K562 (cell line): ENCODE measurements around the gene MRPS15. TPM values are rescaled to one million over a fixed set of nuclear protein-coding genes. Genes with fewer than 3 reads are reported as not detected.

ENCODE experiments used
- ATAC-seq: fragments of 200-7000 bp; cut with Tn5 transposase; 3 replicates; pipeline ENCODE4 v1.9.1; 2020; ENCODE audit warnings: moderate library complexity
- BruUV-seq: library from RNA; stranded (reverse); fragments of 400-500 nt; replicated peaks from 2 replicates; lab custom pipeline; 2021; lab: Mats Ljungman, UMichigan
- CTCF ChIA-PET: fragments of 300-600 bp; formaldehyde crosslinking; extraction: SDS; loops from one replicate; lab custom pipeline; 2021; ENCODE audit warnings: low intra/inter-chr PET ratio; lab: Yijun Ruan, JAX
- POLR2A ChIA-PET: fragments of 300-600, 350-650 bp; sonication (Branson Sonifier 250); formaldehyde crosslinking; extraction: SDS; loops from one replicate; lab custom pipeline; 2021; ENCODE audit warnings: antibody characterized with exemption, inconsistent platforms; lab: Yijun Ruan, JAX
- DNase-seq, 4 experiments: peaks; one replicate each; pipeline versions ENCODE4 v3.0.0 to v3.0.0-alpha.2; 2011 to 2018; ENCODE audit warnings: low spot score in 3 of 4, mixed read lengths in 3 of 4; ENCODE audit errors: extremely low read depth in 1 of 4
- FAIRE-seq: peaks from 2 replicates; lab custom pipeline; 2011; peaks lifted over from hg19 to GRCh38; lab: Jason Lieb, UNC
- H2AFZ ChIP-seq: 2 replicates; pipeline ENCODE4 v1.6.0; 2011; ENCODE audit warnings: low read depth, low read length, control low read depth, inconsistent platforms
- H3K27ac ChIP-seq: fragments of 200-600 bp; 3 replicates; pipeline ENCODE4 v1.8.0; 2011; ENCODE audit warnings: low read depth, mild to moderate bottlenecking, control low read depth, inconsistent platforms, low read length, moderate library complexity, mixed read lengths; ENCODE audit errors: extremely low read depth
- H3K27me3 ChIP-seq, 2 experiments: fragments of 300-600 bp in 1 of 2; 2 replicates in 1 of 2; 3 replicates in 1 of 2; pipeline versions ENCODE4 v1.6.0 to v1.8.0; 2011; ENCODE audit warnings: inconsistent platforms in 2 of 2, low read length in 2 of 2, mild to moderate bottlenecking in 1 of 2, mixed read lengths in 1 of 2, moderate library complexity in 1 of 2; ENCODE audit not compliant: control insufficient read depth in 2 of 2, insufficient read depth in 2 of 2
- H3K36me3 ChIP-seq: fragments of 300-600 bp; 3 replicates; pipeline ENCODE4 v1.8.0; 2011; ENCODE audit warnings: mild to moderate bottlenecking, low read length, inconsistent platforms; ENCODE audit not compliant: control insufficient read depth, insufficient read depth
- H3K4me1 ChIP-seq, 2 experiments: fragments of 200-600 bp in 1 of 2; replicated peaks in 1 of 2; 2 replicates in 1 of 2; 3 replicates in 1 of 2; pipeline versions ENCODE4 v1.5.1 to v1.8.0; 2011; ENCODE audit warnings: inconsistent platforms in 2 of 2, low read length in 2 of 2, mild to moderate bottlenecking in 1 of 2, mixed read lengths in 1 of 2, moderate library complexity in 1 of 2; ENCODE audit not compliant: control insufficient read depth in 2 of 2, insufficient read depth in 2 of 2
- H3K4me2 ChIP-seq: 2 replicates; pipeline ENCODE4 v1.6.1; 2011; ENCODE audit warnings: low read length, control low read depth, inconsistent platforms, mixed read lengths; ENCODE audit not compliant: insufficient read depth
- H3K4me3 ChIP-seq: fragments of 200-600 bp; sonication (generic), shearing (Covaris generic); 2 replicates; pipeline ENCODE4 v1.5.1; 2016; ENCODE audit warnings: control low read depth, inconsistent platforms
- H3K79me2 ChIP-seq: fragments of 200-600 bp; 3 replicates; pipeline ENCODE4 v1.8.0; 2011; ENCODE audit warnings: low read length, inconsistent platforms; ENCODE audit not compliant: control insufficient read depth, insufficient read depth
- H3K9ac ChIP-seq, 2 experiments: 2 replicates each; pipeline versions ENCODE4 v1.6.0 to v1.6.1; 2011; ENCODE audit warnings: low read depth in 2 of 2, low read length in 2 of 2, control low read depth in 1 of 2, inconsistent platforms in 1 of 2, mild to moderate bottlenecking in 1 of 2, mixed read lengths in 1 of 2; ENCODE audit not compliant: insufficient read depth in 1 of 2
- H3K9me1 ChIP-seq: one replicate; pipeline ENCODE4 v1.6.0; 2011; ENCODE audit warnings: inconsistent platforms, mild to moderate bottlenecking, low read length, moderate library complexity; ENCODE audit not compliant: control insufficient read depth, insufficient read depth
- H3K9me3 ChIP-seq: replicated peaks from 2 replicates; pipeline ENCODE4 v1.5.1; 2011; ENCODE audit warnings: low read depth, low read length, inconsistent platforms; ENCODE audit not compliant: control insufficient read depth, insufficient read depth
- H4K20me1 ChIP-seq: replicated peaks from 2 replicates; pipeline ENCODE4 v1.6.1; 2011; ENCODE audit warnings: low read length, inconsistent platforms, mixed read lengths; ENCODE audit not compliant: control insufficient read depth, insufficient read depth
- DPF2 ChIP-seq: fragments of 450-650 bp; IDR thresholded peaks from 2 replicates; pipeline ENCODE4 v1.6.1; 2016
- MEIS2 ChIP-seq: fragments of 450-650 bp; IDR thresholded peaks from 2 replicates; pipeline ENCODE4 v1.6.1; 2014; ENCODE audit warnings: mild to moderate bottlenecking; ENCODE audit not compliant: partially characterized antibody
- RNF2 ChIP-seq: sonication (generic); IDR thresholded peaks from 2 replicates; pipeline ENCODE4 v1.6.1; 2016
- VEZF1 ChIP-seq: fragments of 200-800 bp; sonication (Bioruptor generic); IDR thresholded peaks from 2 replicates; pipeline ENCODE4 v1.6.1; 2017; ENCODE audit warnings: missing genetic modification characterization, missing compliant biosample characterization
- WGBS: fragments of 100-300 bp; shearing (Covaris generic); methylation state at CpG from one replicate; pipeline ENCODE4 v1.1.6; 2016; ENCODE audit warnings: low coverage, mixed read lengths; ENCODE audit not compliant: insufficient coverage; ENCODE audit errors: missing lambda C conversion rate; 5-methylcytosine and 5-hydroxymethylcytosine counted together
- in situ Hi-C: fragments of 300-500 bp; cut with MboI; formaldehyde crosslinking; loops from 4 replicates; pipeline ENCODE4 v1.15.0; 2018; ENCODE audit warnings: inconsistent platforms, mixed read lengths
- intact Hi-C: fragments of 100-400 bp; cut with micrococcal nuclease; formaldehyde crosslinking; loops from 2 replicates; pipeline ENCODE4 v1.14.2; 2022
- polyA plus RNA-seq, 8 experiments: library from polyadenylated mRNA; depleted of rRNA in 4 of 8; stranded (reverse) in 5 of 8; unstranded in 3 of 8; fragments of >200 nt; fragmentation: Nextera tagmentation in 2 of 8; fragmentation: Illumina TruSeq in 1 of 8; extraction: Ambion mirVana in 2 of 8; extraction: Trizol in 1 of 8; gene quantifications; 2 replicates each; pipeline versions ENCODE4 v1.2.1 to v1.2.3, GENCODE V29; 2011 to 2014; ENCODE audit warnings: inconsistent platforms in 1 of 8, missing spikeins in 1 of 8
- total RNA-seq, 7 experiments: library from RNA; depleted of rRNA in 6 of 7; stranded (reverse); fragments of >200 nt in 6 of 7; fragmentation: Illumina TruSeq in 2 of 7; extraction: Trizol in 2 of 7; gene quantifications; 2 replicates each; pipeline versions ENCODE4 v1.2.1 to v1.2.3, GENCODE V29; 2011 to 2021; ENCODE audit warnings: low replicate concordance in 1 of 7
- TF ChIP-seq, protein P1 (sequence below), 2 experiments: IDR thresholded peaks in 1 of 2; conservative IDR thresholded peaks in 1 of 2; 2 replicates each; pipeline ENCODE4 v1.6.1; 2016; ENCODE audit warnings: low read depth in 2 of 2, mild to moderate bottlenecking in 1 of 2, missing compliant biosample characterization in 1 of 2, missing genetic modification characterization in 1 of 2, moderate library complexity in 1 of 2

Gene MRPS15
- total and polyA plus RNA-seq, 9 of the 15 experiments (the other 6 are each of a cell fraction or from before 2014, with no cell fraction given): 62.9 to 286 (median 149) TPM

DNA sequence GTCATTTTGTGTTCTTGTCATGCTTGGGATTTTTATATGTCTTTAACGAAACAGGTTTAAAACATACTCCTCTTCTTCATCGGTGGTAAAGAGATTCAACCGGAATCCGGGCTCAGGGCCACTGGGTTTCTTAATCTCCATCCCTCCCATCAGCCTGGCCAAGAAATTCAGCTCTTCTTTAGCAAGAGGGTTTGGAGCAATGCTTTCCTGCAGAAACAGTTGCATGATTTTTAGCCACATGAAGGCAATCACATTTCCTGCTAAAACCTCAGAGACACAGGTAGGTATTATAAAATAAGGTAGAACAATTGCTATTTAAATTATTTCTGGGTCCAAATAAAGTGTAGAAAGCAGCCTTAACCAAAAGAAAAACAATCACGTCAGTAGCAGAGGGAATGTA lies 43.8 kb downstream of the MRPS15 start (continued):
- TF ChIP-seq VEZF1: no peak

GRCh38 chr1:36419569-36419968 lies 44.6 kb downstream of the MRPS15 start:
- 38% methylated on average over 4 of the region's 4 CpGs for WGBS
- Histone ChIP-seq H3K9me1 (no peaks in the 10 kb centered on the region), H3K9ac (no peak overlapping the region), H3K4me2 (no peak overlapping the region), H2AFZ (no peak overlapping the region), H3K4me3 (no peak overlapping the region), H3K27ac (no peak overlapping the region), H3K79me2 (no peaks in the 10 kb centered on the region), H3K27me3 (no peaks in the 10 kb centered on the region), H4K20me1 (no peaks in the 10 kb centered on the region), H3K4me1 (peaks cover 0 to 3% of the 10 kb centered on the region in 2 experiments; a peak in 2 of 5 replicates), H3K36me3 (no peaks in the 10 kb centered on the region), H3K9me3 (no peaks in the 10 kb centered on the region)
- in situ Hi-C loops (no loop called here), intact Hi-C loops (no loop called here)
- FAIRE-seq (no peak), DNase-seq (no peak), ATAC-seq (no peak)
- CTCF ChIA-PET: interaction anchor here (1.1 to 3.0 kb wide), 3 partner anchors 64 to 320 kb away, joined by 3 to 27 read pairs (median 27); no protein-coding TSS in a partner anchor
- BruUV-seq: no TSS peak
- POLR2A ChIA-PET: interaction anchor here (1.0 to 1.3 kb wide), 3 partner anchors 13 to 33 kb away, joined by 3 to 4 read pairs (median 4); no protein-coding TSS in a partner anchor
- TF ChIP-seq, protein P1, sequence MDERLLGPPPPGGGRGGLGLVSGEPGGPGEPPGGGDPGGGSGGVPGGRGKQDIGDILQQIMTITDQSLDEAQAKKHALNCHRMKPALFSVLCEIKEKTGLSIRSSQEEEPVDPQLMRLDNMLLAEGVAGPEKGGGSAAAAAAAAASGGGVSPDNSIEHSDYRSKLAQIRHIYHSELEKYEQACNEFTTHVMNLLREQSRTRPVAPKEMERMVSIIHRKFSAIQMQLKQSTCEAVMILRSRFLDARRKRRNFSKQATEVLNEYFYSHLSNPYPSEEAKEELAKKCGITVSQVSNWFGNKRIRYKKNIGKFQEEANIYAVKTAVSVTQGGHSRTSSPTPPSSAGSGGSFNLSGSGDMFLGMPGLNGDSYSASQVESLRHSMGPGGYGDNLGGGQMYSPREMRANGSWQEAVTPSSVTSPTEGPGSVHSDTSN (CRISPR knock-in tag; IDR thresholded peaks at IDR 0.05; ENCODE audit: low read depth): no peak
- TF ChIP-seq, protein P1 (tag; conservative IDR thresholded peaks at IDR 0.05; ENCODE audit: low read depth): 0 out of 2 replicates have a peak, but pooled peaks have one; percentile 29
- TF ChIP-seq DPF2 (no peak), MEIS2 (peak; percentile 37), RNF2 (no peak)
